Pulmonary artery endothelial cell (primary cell): ENCODE data around the gene ZNF311. TPM values are rescaled to one million over a fixed set of nuclear protein-coding genes. Genes with fewer than 3 reads are reported as not detected.
A peak's percentile ranks its signal among the peaks of the same experiment; 100 is the strongest.

Experiments
- DNase-seq: peaks from one replicate; pipeline ENCODE4 v3.0.0-alpha.2; 2011; ENCODE audit warnings: low read depth, low spot score
- total RNA-seq: library from RNA; depleted of rRNA; stranded (reverse); fragments of >200 nt; gene quantifications from 2 replicates; pipeline ENCODE4 v1.2.3, GENCODE V29; 2014

The ZNF311 gene
- 0.56 and 0.59 TPM in 2 replicates for total RNA-seq

- no peak for DNase-seq
These were observed at the start of gene ZNF311 for GRCh38 chr6:29005183-29005885. Gene ZNF311 (minus strand): TSS chr6:29005315. CDS start chr6:29003954, 1,361 bp downstream.

DNA sequence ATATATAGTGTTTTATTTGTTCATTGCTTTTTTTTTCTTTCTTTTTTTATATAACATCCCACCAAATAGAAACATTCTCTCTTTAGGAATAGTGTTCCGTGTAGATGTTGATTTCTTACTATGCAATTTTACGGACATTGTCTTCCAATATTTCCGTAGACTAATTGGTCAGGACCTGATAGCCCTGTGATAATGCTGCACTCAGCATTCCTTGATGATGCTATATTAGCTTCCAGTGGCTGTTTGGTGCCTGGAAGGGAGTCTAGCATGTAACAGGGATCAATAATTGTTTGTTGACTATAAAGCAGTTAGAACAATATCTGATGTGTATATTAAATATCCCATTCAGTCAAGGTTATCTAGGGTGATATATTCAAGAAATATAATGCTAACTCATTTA lies 46.6 kb upstream of the ZNF311 start:
- no peak for DNase-seq

GRCh38 chr6:29045075-29045474 lies 40.0 kb upstream of the ZNF311 start, which contains the start of gene OR2W1:
Gene OR2W1 (minus strand): TSS chr6:29045175. CDS start chr6:29045175, 0 bp downstream.
- no peak for DNase-seq

DNA sequence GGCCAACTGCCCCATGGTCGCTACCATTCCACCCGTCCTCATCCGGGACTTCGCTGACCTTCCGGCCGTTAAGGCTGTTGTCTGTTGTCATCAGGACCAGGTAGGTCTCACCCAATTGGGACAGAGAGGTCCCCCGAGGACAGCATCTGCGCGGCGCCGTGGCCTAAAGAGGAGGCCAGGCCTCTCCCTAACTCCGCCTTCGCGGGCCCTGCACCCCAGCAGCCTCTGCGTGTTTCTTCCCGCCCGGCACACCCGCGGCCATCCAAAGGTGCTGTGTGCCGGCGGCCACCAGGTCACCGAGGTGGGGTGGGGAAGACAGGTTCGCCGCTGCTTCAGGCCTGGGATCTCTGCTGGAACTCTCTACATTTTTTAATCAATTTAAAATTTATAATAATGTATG lies 30.8 kb upstream of the ZNF311 start:
- no peak for DNase-seq

GRCh38 chr6:29028821-29029220 lies 23.7 kb upstream of the ZNF311 start:
- no peak for DNase-seq

DNA sequence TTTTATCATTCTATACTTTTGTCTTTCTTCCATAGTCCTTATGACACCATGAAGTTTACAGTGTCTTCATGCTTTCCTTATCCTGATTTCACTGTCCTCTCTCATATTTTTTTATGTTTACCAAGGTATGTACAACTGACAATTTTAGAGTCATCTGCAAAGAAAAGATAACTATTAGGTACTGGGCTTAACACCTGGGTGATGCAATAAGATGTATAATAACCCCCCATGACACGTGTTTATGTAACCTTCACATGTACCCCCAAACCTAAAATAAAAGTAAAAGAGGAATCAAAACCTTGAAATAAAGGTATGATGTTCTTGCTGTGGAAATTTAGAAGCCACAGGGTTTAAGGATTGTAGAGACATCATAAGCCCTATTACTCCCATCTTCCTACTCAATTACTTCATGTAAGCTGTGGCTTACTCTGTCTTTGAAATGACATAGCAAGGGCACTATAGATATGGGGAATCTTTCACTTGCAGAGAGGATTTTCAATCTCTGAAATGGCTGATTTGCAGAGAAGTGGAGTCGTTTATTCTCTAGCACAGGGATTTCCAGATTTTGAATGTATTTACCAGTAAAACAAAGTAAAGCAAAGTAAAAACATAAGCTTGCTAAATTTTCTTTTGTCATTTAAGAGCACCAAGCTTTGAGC lies 20.9 kb upstream of the ZNF311 start:
- no peak for DNase-seq

DNA sequence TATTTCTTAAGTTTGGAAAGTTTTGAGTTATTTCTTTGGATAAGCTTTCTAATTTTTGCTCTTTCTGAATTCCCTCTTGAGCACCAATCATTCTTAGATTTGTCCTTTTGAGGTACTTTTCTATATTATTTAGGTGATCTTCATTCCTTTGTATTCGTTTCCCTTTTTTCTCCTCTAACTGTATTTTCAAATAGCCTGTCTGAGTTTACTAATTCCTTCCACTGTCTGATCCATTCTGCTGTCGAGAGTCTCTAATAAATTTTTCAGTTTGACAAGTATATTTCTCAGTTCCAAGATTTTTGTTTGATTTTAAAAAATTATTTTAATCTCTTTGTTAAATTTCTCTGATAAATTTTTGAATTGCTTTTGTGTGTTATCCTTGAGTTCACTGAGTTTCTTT lies 16.3 kb upstream of the ZNF311 start:
- DNase-seq, result no peak

GRCh38 chr6:29019629-29020028 lies 14.5 kb upstream of the ZNF311 start:
- DNase-seq, result no peak

DNA sequence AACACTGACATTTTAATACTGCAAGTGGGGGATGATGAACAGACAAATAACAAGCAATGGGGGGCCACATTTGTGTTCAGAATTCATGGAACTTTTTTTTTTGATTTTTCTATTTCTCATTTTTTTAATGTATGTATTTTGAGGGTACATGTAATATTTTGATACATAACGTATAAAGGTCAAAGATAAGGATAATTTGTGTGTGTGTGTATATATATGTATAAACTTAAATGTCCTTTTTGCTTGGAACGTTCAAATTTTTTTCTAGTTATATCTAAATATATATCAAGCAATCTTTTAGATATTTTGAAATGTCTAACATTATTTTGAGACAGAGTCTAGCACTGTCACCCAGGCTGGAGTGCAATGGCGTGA lies 12.3 kb upstream of the ZNF311 start:
- no peak for DNase-seq

GRCh38 chr6:29016559-29017427 lies 11.7 kb upstream of the ZNF311 start:
- DNase-seq, result peak; percentile 37

DNA sequence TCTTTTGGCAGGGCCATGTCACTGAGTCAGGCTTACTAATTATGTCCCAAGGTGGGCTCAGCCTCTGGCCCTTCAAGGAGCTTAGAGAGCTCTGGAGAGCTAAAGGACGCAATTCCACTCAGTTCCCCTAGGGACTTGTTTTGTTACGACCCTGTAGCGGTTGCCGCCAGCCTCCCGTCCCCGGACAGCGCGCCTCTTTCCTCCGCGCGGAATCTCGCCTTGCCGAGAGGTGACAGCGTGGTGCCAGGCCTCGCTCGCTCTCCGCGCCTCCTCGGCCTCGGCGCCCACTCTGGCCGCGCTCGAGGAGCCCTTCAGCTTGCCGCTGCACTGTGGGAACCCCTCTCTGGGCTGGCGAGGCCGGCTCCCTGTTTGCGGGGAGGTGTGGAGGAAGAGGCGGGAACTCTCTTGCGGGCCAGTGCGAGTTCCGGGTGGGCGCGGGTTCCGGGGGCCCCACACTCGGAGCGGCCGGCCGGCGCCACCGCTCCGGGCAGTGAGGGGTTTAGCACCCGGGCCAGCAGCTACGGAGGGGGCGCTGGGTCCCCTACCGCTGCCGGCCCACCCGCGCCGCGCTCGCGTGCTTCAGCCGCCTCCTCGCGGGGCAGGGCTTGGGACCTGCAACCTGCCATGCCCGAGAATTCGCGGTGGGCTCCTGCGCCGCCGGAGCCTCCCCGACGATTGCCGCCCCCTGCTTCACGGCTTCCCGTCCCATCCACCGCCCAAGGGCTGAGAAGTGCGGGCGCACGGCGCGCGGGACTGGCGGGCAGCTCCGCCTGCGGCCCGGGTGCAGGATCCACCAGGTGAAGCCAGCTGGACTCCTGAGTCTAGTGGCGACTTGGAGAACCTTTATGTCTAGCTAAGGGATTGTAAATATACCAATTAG lies 9.9 kb upstream of the ZNF311 start:
- DNase-seq, result no peak

DNA sequence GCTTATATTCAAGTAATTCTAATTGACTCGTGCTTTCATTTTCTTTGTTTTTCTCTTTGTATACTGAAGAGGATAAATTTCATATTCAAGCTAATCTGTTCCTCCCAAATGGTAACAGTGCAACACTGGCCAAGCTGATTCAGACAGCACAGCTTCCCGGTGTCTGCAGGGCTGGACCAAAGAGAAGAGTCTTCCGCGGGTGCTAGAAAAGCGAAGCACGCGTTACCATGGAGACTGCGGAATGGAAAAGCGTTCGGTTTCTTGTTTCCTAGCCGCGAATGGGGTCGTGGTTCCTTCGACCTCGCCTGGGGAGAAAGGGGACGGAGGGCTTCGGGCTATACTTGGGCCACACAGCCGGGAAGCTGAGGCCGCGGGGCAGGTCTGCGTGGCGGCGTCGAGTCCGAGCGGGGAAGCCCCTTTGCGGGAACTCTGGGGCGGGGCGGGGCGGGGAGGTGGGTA lies 6.2 kb upstream of the ZNF311 start:
- DNase-seq, result no peak

GRCh38 chr6:29009358-29009757 lies 4.2 kb upstream of the ZNF311 start:
- no peak for DNase-seq

- DNase-seq, result no peak
These were observed 3.0 kb upstream of the ZNF311 start for GRCh38 chr6:29008089-29008488.

DNA sequence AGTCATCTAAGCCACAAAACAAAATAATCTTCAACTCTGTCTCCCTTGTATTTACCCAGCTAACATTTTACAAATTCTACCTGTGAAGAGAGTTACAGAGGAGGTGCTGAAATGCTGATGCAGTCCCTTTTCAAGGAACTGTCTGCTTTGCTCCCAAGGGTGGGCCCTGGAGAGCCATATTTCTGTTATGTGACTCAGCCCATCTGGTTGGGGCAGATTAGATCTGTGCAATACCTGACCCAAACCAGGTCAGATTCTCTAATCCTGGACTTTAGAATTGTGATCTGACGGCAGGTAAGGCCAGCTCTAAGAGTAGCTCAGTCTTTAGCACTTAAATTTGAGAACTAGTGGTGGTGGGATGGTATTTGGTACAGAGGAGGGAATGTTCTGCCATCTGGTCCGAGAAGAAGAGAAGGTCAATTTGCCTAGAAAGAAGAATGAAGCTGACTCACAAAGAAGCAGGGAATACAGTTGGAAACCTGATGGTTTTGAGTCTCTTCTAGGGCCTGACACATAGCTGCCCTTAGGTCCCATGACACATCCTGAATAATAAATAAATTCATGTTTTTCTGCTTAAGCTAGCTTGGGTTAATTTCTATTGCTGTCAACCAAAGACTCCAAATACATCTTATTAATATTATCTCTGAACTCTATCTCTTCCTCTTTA lies 8.1 kb downstream of the ZNF311 start:
- DNase-seq, result no peak

DNA sequence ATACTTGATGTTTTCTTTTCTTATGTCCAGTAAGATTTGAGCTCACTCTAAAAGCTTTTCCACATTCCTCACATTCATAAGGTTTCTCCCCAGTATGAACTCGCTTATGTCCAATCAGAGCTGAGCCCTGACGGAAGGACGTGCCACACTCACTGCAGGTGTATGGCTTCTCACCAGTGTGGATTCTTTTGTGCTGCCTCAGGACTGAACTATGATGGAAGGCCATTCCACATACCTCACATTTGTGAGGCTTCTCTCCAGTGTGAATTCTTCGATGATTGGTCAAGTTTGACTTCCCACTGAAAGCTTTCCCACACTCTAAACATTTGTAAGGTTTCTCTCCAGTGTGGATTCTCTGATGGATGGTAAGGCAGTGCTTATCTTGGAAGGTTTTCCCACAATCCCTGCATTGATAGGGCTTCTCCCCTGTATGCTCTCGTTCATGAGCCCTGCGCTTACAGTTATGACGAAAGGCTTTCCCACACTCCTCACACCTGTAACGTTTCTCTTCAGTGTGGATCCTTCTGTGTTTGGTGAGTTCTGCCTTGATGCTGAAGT lies 9.9 kb downstream of the ZNF311 start:
- no peak for DNase-seq

DNA sequence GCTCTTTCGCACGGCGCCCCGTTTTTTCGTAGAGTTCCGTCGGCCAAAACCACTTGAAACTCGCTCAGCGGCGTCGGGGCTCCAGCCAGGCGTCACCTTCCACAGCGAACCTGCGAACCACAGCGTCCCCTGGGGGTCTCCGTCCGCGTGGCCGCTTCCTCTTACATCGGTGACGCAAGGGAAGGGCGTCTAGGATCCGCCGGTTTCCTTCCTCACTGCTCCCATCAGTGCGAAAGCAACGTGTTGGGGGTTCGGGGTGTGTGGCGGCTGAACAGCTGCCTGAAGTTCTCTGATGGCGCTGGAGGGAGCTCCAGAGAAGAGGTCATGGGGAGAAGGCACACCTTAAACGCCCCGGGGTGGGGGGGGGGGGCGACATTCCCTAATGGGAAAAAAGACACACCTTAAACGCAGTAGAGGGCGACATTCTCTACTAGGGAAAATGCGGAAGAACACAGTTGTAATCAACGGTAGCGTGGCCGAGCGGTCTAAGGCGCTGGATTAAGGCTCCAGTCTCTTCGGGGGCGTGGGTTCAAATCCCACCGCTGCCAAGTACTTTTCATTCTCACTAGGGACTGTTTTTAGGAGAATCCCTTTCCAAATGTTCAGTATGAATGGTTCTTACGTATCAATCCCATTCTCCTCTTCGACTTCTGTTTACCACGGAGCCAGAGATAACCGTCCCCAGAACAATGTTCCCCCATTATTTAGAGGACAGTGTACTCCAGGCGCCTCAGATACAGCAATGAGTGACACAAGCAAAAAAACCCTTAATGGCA lies 16.4 kb downstream of the ZNF311 start:
- no peak for DNase-seq

GRCh38 chr6:28985462-28986164 lies 19.5 kb downstream of the ZNF311 start:
- DNase-seq, result peak; percentile 92

DNA sequence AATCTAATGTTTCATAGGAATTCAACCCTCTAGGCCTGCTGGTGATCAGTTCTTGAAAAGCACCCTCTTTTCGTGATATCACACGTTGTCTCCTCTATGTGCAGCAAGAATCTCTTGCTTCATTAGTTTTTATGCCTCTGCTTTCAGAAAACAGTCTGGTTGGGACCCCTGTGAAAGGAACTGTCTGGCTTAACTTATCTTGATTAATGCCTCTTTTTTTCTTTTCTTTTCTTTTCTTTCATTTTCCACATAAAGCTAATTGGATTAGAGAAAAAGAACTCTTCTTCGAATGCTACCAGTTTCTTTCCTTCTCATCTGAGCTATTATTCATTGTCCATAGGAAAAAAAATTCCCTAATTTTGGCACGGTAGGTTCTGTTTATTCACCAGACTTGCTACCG lies 21.3 kb downstream of the ZNF311 start:
- DNase-seq, result no peak
